CD8-positive, alpha-beta memory T cell (primary cell): ENCODE results near the gene POLR1A. TPM values are rescaled to one million over a fixed set of nuclear protein-coding genes. Genes with fewer than 3 reads are reported as not detected.
A peak's percentile ranks its signal among the peaks of the same experiment; 100 is the strongest.

Experiments used
- CTCF ChIA-PET: fragments of 350-600 bp; sonication (Branson Sonifier 250); formaldehyde crosslinking; loops from one replicate; lab custom pipeline; 2021; ENCODE audit warnings: antibody characterized with exemption; lab: Charles Lee
- POLR2A ChIA-PET: fragments of 350-600 bp; sonication (Branson Sonifier 250); formaldehyde crosslinking; loops from one replicate; lab custom pipeline; 2021; ENCODE audit warnings: antibody characterized with exemption; lab: Charles Lee
- DNase-seq, 5 donors: peaks; one replicate each; pipeline versions ENCODE4 v3.0.0 to v3.0.0-alpha.2; 2020 to 2022; ENCODE audit warnings: mixed read lengths in 1 of 5
- H3K27ac ChIP-seq: one replicate; pipeline ENCODE4 v1.7.0; 2013; ENCODE audit warnings: low read depth, mild to moderate bottlenecking, low read length, moderate library complexity
- H3K27me3 ChIP-seq: 2 replicates; pipeline ENCODE4 v1.7.0; 2013; ENCODE audit warnings: low read length, mild to moderate bottlenecking; ENCODE audit not compliant: insufficient read depth, poor library complexity, severe bottlenecking
- H3K36me3 ChIP-seq: 2 replicates; pipeline ENCODE4 v1.7.0; 2013; ENCODE audit warnings: mild to moderate bottlenecking, low read length, moderate library complexity; ENCODE audit not compliant: insufficient read depth
- H3K4me1 ChIP-seq: 2 replicates; pipeline ENCODE4 v1.7.0; 2013; ENCODE audit warnings: mild to moderate bottlenecking, low read length, moderate library complexity; ENCODE audit not compliant: insufficient read depth
- H3K4me3 ChIP-seq: 2 replicates; pipeline ENCODE4 v1.7.0; 2013; ENCODE audit warnings: mild to moderate bottlenecking, low read length
- H3K9me3 ChIP-seq: 2 replicates; pipeline ENCODE4 v1.7.0; 2013; ENCODE audit warnings: mild to moderate bottlenecking, low read length
- H3K27ac Mint-ChIP-seq, 8 donors: one replicate each; pipeline ENCODE4 v1.8.0; 2020 to 2021; ENCODE audit warnings: mixed read lengths in 8 of 8, mild to moderate bottlenecking in 6 of 8, inconsistent platforms in 3 of 8, moderate library complexity in 3 of 8
- H3K27me3 Mint-ChIP-seq, 2 donors: one replicate each; pipeline ENCODE4 v1.8.0; 2020 to 2021; ENCODE audit warnings: mixed read lengths in 2 of 2, mild to moderate bottlenecking in 1 of 2, moderate library complexity in 1 of 2
- H3K36me3 Mint-ChIP-seq, 3 donors: one replicate each; pipeline ENCODE4 v1.8.0; 2020 to 2021; ENCODE audit warnings: mixed read lengths in 3 of 3, inconsistent platforms in 1 of 3, mild to moderate bottlenecking in 1 of 3
- H3K4me1 Mint-ChIP-seq, 3 donors: one replicate each; pipeline ENCODE4 v1.8.0; 2020 to 2021; ENCODE audit warnings: mixed read lengths in 3 of 3, inconsistent platforms in 1 of 3, mild to moderate bottlenecking in 1 of 3
- H3K4me3 Mint-ChIP-seq, 7 donors: one replicate each; pipeline ENCODE4 v1.8.0; 2020 to 2021; ENCODE audit warnings: mixed read lengths in 7 of 7, mild to moderate bottlenecking in 6 of 7, moderate library complexity in 4 of 7, inconsistent platforms in 2 of 7
- H3K9me3 Mint-ChIP-seq, 5 donors: one replicate each; pipeline ENCODE4 v1.8.0; 2020 to 2022; ENCODE audit warnings: mixed read lengths in 5 of 5, mild to moderate bottlenecking in 3 of 5, moderate library complexity in 2 of 5, inconsistent platforms in 1 of 5
- polyA plus RNA-seq: library from polyadenylated mRNA; unstranded; fragments of 300-500 nt; fragmentation: Illumina TruSeq; gene quantifications from one replicate; pipeline ENCODE4 v1.2.3, GENCODE V29; 2021
- total RNA-seq, 2 experiments: library from RNA; stranded (reverse); gene quantifications; one replicate each; pipeline ENCODE4 v1.2.3, GENCODE V29; 2021

POLR1A gene
- total and polyA plus RNA-seq, 3 experiments from 2014 or later = 4.8 to 63.3 (median 60.3) TPM

DNA sequence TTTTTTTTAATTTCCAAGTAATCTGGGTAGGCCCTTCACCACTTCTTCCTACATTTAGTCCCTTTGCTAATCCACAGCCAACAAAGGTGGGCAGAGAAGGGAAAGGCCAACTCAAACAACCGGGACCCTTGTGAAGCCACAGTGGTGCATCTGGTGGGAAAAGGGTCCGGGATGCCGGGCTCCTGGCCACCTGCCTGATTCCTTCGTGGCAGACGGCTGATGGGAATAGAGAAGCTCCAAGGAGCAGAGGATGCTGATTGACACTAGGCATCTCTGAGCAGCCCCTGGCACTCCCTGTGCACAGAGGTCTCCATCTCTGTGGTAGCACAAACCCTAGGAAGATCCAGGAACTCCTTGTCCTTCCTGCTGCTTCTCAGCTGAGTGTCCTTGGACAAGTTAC, 37.0 kb downstream of the POLR1A start:
- Histone ChIP-seq H3K4me3 (no peak overlapping the region), H3K9me3 (no peaks in the 10 kb centered on the region), H3K36me3 (peaks cover 24% of the 10 kb centered on the region), H3K27me3 (no peaks in the 10 kb centered on the region), H3K4me1 (peaks cover 18% of the 10 kb centered on the region), H3K27ac (no peak overlapping the region)
- no peak overlapping the region for H3K4me3 Mint-ChIP-seq
- peaks cover 37 to 83% (median 41%) of the 10 kb centered on the region in 3 donors for H3K36me3 Mint-ChIP-seq
- DNase-seq = no peak
- peak overlapping the region in 7 of 8 donors; percentile 28 to 92 (median 51) for H3K27ac Mint-ChIP-seq
- peaks cover 18 to 29% (median 21%) of the 10 kb centered on the region in 3 donors for H3K4me1 Mint-ChIP-seq
- H3K9me3 Mint-ChIP-seq = peaks cover 0 to 3% (median 0%) of the 10 kb centered on the region in 5 donors
- ChIA-PET POLR2A (interaction anchor here (1.2 kb wide), 1 partner anchor 241 kb away, joined by 4 read pairs; no protein-coding TSS in a partner anchor), CTCF (interaction anchor here (1.5 to 2.3 kb wide), 3 partner anchors 32 to 241 kb away, joined by 6 to 11 read pairs (median 9); partner anchors contain the start of gene ST3GAL5)
- H3K27me3 Mint-ChIP-seq = no peaks in the 10 kb centered on the region

DNA sequence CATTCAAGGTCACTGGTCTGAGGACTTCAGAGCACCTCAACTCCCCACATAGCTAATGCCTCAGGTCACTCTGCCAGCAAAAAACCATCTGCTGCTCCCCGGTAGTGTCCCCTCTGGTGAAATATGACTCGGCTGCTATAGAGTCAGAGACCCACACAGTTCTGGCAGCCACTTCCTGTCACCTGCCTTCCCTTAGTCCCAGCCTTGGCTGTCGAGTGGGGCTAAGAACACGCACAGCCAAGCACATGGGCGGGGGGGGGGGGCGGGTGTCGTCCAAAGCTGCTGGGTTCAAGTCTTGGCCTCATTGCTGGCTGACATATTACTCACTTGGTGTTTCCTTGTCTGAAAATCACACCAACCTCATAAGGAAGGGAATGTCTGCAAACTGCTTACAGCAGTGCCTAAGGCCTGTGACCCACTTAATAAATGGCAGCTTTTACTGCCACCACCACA, 37.5 kb downstream of the POLR1A start:
- Histone ChIP-seq H3K27me3 (no peaks in the 10 kb centered on the region), H3K9me3 (no peaks in the 10 kb centered on the region), H3K4me3 (no peak overlapping the region), H3K36me3 (peaks cover 25% of the 10 kb centered on the region), H3K4me1 (peaks cover 18% of the 10 kb centered on the region), H3K27ac (no peak overlapping the region)
- Mint-ChIP-seq H3K36me3 (peaks cover 41 to 83% (median 46%) of the 10 kb centered on the region in 3 donors), H3K4me3 (peak overlapping the region in 5 of 7 donors; percentile 19 to 27 (median 21)), H3K4me1 (peaks cover 18 to 29% (median 21%) of the 10 kb centered on the region in 3 donors), H3K27ac (peak overlapping the region; percentile 28 to 95 (median 86)), H3K9me3 (peaks cover 0 to 5% (median 0%) of the 10 kb centered on the region in 5 donors), H3K27me3 (no peaks in the 10 kb centered on the region)
- peak; percentile 35 to 75 (median 38) for DNase-seq
- ChIA-PET POLR2A (interaction anchor here (1.2 kb wide), 1 partner anchor 240 kb away, joined by 4 read pairs; no protein-coding TSS in a partner anchor), CTCF (interaction anchor here (1.1 to 2.3 kb wide), 5 partner anchors 12 to 240 kb away, joined by 4 to 11 read pairs (median 9); partner anchors contain the start of gene ST3GAL5)

DNA sequence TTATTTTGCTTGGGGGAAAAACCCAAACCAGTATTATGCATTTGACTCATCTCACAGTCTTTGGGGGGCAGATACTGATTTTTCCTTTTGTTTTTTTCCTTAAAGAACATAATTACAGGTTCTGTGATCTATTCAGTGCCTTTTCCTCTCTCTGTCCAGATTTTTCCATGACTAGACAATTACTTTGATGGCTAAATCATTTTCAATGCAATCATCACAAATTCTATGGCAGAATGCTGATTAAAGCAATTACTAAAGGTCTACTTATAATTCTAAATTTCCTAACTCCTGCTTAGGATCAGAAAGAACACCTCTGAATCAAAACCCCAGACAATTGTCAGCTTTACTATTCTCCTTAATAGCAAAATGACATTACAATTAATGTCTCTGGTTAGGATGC, 38.8 kb downstream of the POLR1A start:
- H3K36me3 ChIP-seq = peaks cover 25% of the 10 kb centered on the region
- ChIA-PET POLR2A (no interaction called here), CTCF (interaction anchor here (1.6 to 2.3 kb wide), 3 partner anchors 13 to 239 kb away, joined by 9 to 11 read pairs (median 9); partner anchors contain the start of gene ST3GAL5)
- H3K4me1 ChIP-seq = peaks cover 18% of the 10 kb centered on the region
- peak overlapping the region in 7 of 8 donors; percentile 7 to 82 (median 26) for H3K27ac Mint-ChIP-seq
- H3K27me3 ChIP-seq = no peaks in the 10 kb centered on the region
- H3K36me3 Mint-ChIP-seq = peaks cover 48 to 83% (median 54%) of the 10 kb centered on the region in 3 donors
- H3K9me3 Mint-ChIP-seq = peaks cover 0 to 5% (median 3%) of the 10 kb centered on the region in 5 donors
- no peak overlapping the region for H3K4me3 Mint-ChIP-seq
- no peaks in the 10 kb centered on the region for H3K27me3 Mint-ChIP-seq
- no peaks in the 10 kb centered on the region for H3K9me3 ChIP-seq
- H3K4me3 ChIP-seq = no peak overlapping the region
- H3K27ac ChIP-seq = no peak overlapping the region
- peaks cover 17 to 25% (median 18%) of the 10 kb centered on the region in 3 donors for H3K4me1 Mint-ChIP-seq
- no peak for DNase-seq

DNA sequence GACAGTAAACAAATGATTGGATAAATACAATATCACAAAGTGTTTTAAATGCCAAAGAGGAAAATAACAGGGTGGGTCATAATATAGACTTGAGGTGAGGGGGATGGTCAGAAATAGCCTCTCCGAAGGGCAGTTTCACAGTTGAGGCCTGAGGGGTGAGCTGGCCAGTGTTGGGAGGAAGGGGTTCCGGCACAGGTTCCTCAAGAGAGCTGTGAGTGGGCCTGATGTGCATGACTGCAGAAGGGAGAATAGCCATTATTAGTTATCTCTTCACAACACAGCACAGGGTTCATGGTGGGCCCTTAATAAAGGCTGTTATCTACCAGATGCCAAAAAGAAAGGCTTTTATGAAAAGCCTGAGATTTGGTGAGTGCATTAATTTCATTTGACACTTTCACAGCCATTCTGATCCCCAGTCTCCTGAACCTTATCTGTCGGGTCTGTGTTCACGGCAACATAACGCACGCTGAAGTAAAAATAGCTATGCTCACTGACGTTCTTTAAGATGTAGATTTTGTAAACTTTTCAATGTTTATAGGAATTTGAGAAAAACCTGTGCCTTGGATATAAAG, 39.6 kb downstream of the POLR1A start:
- H3K27me3 Mint-ChIP-seq = no peaks in the 10 kb centered on the region
- Histone ChIP-seq H3K9me3 (no peaks in the 10 kb centered on the region), H3K27me3 (no peaks in the 10 kb centered on the region), H3K4me3 (no peak overlapping the region), H3K27ac (no peak overlapping the region), H3K36me3 (peaks cover 24% of the 10 kb centered on the region), H3K4me1 (peaks cover 18% of the 10 kb centered on the region)
- ChIA-PET POLR2A (no interaction called here), CTCF (no interaction called here)
- H3K27ac Mint-ChIP-seq = peak overlapping the region in 3 of 8 donors; percentile 43 to 82 (median 51)
- H3K4me1 Mint-ChIP-seq = peaks cover 15 to 25% (median 18%) of the 10 kb centered on the region in 3 donors
- no peak overlapping the region for H3K4me3 Mint-ChIP-seq
- H3K36me3 Mint-ChIP-seq = peaks cover 46 to 84% (median 53%) of the 10 kb centered on the region in 3 donors
- DNase-seq = no peak
- H3K9me3 Mint-ChIP-seq = peaks cover 0 to 5% (median 2%) of the 10 kb centered on the region in 5 donors

DNA sequence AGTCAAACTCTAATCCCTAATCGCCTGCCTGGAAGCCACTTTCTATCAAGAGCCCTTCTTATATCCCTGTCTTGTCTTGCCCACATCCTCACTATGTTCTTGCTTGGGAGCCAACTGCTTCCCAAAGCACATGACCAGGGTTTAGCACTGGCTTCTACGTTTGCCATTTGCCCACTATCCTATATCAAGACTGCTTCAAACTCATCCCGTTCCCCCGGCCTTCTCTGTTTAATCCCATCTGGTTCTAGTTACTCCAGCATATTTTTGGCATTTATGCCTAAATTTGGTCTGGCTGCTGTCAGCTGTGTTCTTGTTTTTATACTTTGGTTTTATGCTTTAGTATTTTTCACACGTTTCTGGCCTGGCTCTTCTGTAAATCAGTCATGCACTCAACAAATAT, 40.2 kb downstream of the POLR1A start:
- Histone ChIP-seq H3K36me3 (peaks cover 20% of the 10 kb centered on the region), H3K27me3 (no peaks in the 10 kb centered on the region), H3K4me1 (peaks cover 18% of the 10 kb centered on the region), H3K27ac (no peak overlapping the region), H3K4me3 (no peak overlapping the region), H3K9me3 (no peaks in the 10 kb centered on the region)
- Mint-ChIP-seq H3K27ac (peak overlapping the region in 2 of 8 donors; percentile 39 to 74), H3K27me3 (no peaks in the 10 kb centered on the region), H3K9me3 (peaks cover 0 to 5% (median 2%) of the 10 kb centered on the region in 5 donors), H3K4me1 (peaks cover 15 to 25% (median 18%) of the 10 kb centered on the region in 3 donors), H3K4me3 (no peak overlapping the region), H3K36me3 (peaks cover 41 to 84% (median 51%) of the 10 kb centered on the region in 3 donors)
- no peak for DNase-seq
- ChIA-PET CTCF (no interaction called here), POLR2A (no interaction called here)

DNA sequence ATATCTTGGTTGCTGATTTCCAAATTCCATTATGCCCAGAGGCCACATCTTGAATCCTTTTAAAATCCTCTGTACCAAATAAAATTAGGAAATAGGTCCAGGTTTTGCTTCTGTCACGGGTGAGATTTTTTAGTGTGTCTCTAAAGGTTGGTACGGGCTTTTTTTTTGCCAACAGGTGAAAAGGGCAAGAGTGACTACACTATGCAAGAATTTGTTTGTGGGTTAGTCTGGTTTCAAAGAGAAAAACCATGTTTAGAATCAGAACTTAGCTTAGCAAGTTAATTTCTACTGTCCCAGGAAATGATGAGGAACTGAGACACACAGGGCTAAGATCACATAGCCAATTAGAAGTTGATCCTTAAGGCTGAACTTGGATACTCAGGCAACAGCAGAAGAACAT, 41.7 kb downstream of the POLR1A start:
- no peak overlapping the region for H3K27ac ChIP-seq
- DNase-seq = no peak
- CTCF ChIA-PET = interaction anchor here (0.7 to 1.1 kb wide), 2 partner anchors 15 to 16 kb away, joined by 3 read pairs; no protein-coding TSS in a partner anchor
- H3K4me3 ChIP-seq = no peak overlapping the region
- H3K36me3 ChIP-seq = peaks cover 17% of the 10 kb centered on the region
- no peak overlapping the region for H3K4me3 Mint-ChIP-seq
- H3K9me3 ChIP-seq = no peaks in the 10 kb centered on the region
- peaks cover 11 to 21% (median 18%) of the 10 kb centered on the region in 3 donors for H3K4me1 Mint-ChIP-seq
- peaks cover 35 to 79% (median 52%) of the 10 kb centered on the region in 3 donors for H3K36me3 Mint-ChIP-seq
- H3K27me3 Mint-ChIP-seq = no peaks in the 10 kb centered on the region
- no peaks in the 10 kb centered on the region for H3K27me3 ChIP-seq
- H3K4me1 ChIP-seq = peaks cover 14% of the 10 kb centered on the region
- H3K9me3 Mint-ChIP-seq = peaks cover 0 to 5% (median 2%) of the 10 kb centered on the region in 5 donors
- H3K27ac Mint-ChIP-seq = peak overlapping the region in 3 of 8 donors; percentile 19 to 75 (median 22)
- POLR2A ChIA-PET = no interaction called here

DNA sequence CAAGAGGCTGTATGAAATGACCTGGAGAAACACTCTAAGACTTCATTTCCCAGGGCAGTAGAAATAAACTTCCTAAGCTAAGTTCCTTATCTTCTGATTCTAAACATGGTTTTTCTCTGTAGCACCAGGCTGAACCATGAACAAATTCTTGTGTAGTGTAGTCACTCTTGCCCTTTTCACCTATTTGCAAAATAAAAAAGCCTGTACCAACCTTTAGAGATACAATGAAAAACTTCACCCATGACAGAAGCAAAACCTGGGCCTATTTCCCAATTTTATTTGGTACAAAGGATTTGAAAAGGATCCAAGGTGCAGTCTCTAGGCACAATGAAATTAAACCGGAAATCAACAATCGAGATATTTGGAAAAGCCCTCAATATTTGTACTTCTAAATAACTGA, 43.6 kb downstream of the POLR1A start:
- Mint-ChIP-seq H3K4me1 (peaks cover 1 to 4% (median 2%) of the 10 kb centered on the region in 3 donors), H3K27ac (peak overlapping the region in 1 of 8 donors; percentile 43), H3K4me3 (no peak overlapping the region), H3K36me3 (peaks cover 38 to 77% (median 53%) of the 10 kb centered on the region in 3 donors), H3K27me3 (no peaks in the 10 kb centered on the region), H3K9me3 (peaks cover 0 to 5% (median 2%) of the 10 kb centered on the region in 5 donors)
- Histone ChIP-seq H3K36me3 (peaks cover 18% of the 10 kb centered on the region), H3K9me3 (no peaks in the 10 kb centered on the region), H3K4me3 (no peak overlapping the region), H3K27me3 (no peaks in the 10 kb centered on the region), H3K4me1 (no peaks in the 10 kb centered on the region), H3K27ac (no peak overlapping the region)
- POLR2A ChIA-PET = no interaction called here
- CTCF ChIA-PET = no interaction called here
- no peak for DNase-seq
